Upper lobe of left lung (tissue), 6 donors: Measurements from ENCODE around the gene SLC26A1. TPM values are rescaled to one million over a fixed set of nuclear protein-coding genes. Genes with fewer than 3 reads are reported as not detected.
A peak's percentile ranks its signal among the peaks of the same experiment; 100 is the strongest.

Experiments used
- ATAC-seq, 2 donors: fragments of 200-7000 bp; cut with Tn5 transposase; one replicate each; pipeline ENCODE4 v1.9.1; 2022; ENCODE audit warnings: mild to moderate bottlenecking in 2 of 2, moderate library complexity in 2 of 2; ENCODE audit not compliant: low FRiP score in 2 of 2
- DNase-seq, 2 donors: peaks; one replicate each; pipeline ENCODE4 v3.0.0-alpha.2; 2019 to 2020
- H3K27ac ChIP-seq, 4 donors: fragments of 200-600 bp; sonication (generic); one replicate each; pipeline ENCODE4 v1.5.1; 2016 to 2019
- H3K27me3 ChIP-seq, 4 donors: fragments of 200-600 bp; sonication (generic); one replicate each; pipeline ENCODE4 v1.5.1; 2017 to 2019
- H3K36me3 ChIP-seq, 4 donors: fragments of 200-600 bp; sonication (generic); one replicate each; pipeline ENCODE4 v1.5.1; 2016 to 2019
- H3K4me1 ChIP-seq, 4 donors: fragments of 200-600 bp; sonication (generic); one replicate each; pipeline ENCODE4 v1.5.1; 2018 to 2019
- H3K4me3 ChIP-seq, 4 donors: fragments of 200-600 bp; sonication (generic); one replicate each; pipeline ENCODE4 v1.5.1; 2017 to 2019; ENCODE audit warnings: mild to moderate bottlenecking in 2 of 4, moderate library complexity in 1 of 4
- H3K9me3 ChIP-seq, 4 donors: fragments of 200-600 bp; sonication (generic); one replicate each; pipeline ENCODE4 v1.5.1; 2018 to 2019
- EP300 ChIP-seq, 4 donors: sonication (generic); formaldehyde crosslinking; IDR thresholded peaks; one replicate each; pipeline ENCODE4 v1.5.1; 2017; ENCODE audit warnings: antibody characterized with exemption in 4 of 4, control low read depth in 2 of 4
- POLR2A ChIP-seq, 4 donors: fragments of 450-650 bp; IDR thresholded peaks; one replicate each; pipeline ENCODE4 v1.5.1; 2016 to 2017; ENCODE audit warnings: antibody characterized with exemption in 4 of 4, mild to moderate bottlenecking in 2 of 4
- POLR2AphosphoS5 ChIP-seq, 2 donors: sonication (generic); formaldehyde crosslinking; IDR thresholded peaks; one replicate each; pipeline ENCODE4 v1.5.1; 2017; ENCODE audit warnings: antibody characterized with exemption in 2 of 2
- WGBS, 2 donors: methylation state at CpG; one replicate each; pipeline ENCODE4 v1.1.5; 2017 to 2018; 5-methylcytosine and 5-hydroxymethylcytosine counted together
- total RNA-seq, 6 donors: library from RNA; depleted of rRNA in 4 of 6; stranded (reverse); fragments of >200 nt in 4 of 6; gene quantifications; one replicate each; pipeline versions ENCODE4 v1.1.0 to v1.2.1, GENCODE V29; 2016 to 2021
- TF ChIP-seq, protein P1 (sequence below), 6 experiments: fragments of 450-650 bp in 4 of 6; fragments of 200-600 bp in 2 of 6; sonication (generic) in 2 of 6; IDR thresholded peaks; one replicate each; pipeline ENCODE4 v1.5.1; 2016 to 2019; ENCODE audit warnings: antibody characterized with exemption in 6 of 6
- donor health status: DM: no; HTN: no; CAD: no; lungs with moderate emphysema.
- donor health status: DM: no; HTN: yes; CAD: no; lungs with severe emphysema.

SLC26A1 gene
- total RNA-seq, 6 donors from 2014 or later = 0.39 to 2.1 (median 0.68) TPM

DNA sequence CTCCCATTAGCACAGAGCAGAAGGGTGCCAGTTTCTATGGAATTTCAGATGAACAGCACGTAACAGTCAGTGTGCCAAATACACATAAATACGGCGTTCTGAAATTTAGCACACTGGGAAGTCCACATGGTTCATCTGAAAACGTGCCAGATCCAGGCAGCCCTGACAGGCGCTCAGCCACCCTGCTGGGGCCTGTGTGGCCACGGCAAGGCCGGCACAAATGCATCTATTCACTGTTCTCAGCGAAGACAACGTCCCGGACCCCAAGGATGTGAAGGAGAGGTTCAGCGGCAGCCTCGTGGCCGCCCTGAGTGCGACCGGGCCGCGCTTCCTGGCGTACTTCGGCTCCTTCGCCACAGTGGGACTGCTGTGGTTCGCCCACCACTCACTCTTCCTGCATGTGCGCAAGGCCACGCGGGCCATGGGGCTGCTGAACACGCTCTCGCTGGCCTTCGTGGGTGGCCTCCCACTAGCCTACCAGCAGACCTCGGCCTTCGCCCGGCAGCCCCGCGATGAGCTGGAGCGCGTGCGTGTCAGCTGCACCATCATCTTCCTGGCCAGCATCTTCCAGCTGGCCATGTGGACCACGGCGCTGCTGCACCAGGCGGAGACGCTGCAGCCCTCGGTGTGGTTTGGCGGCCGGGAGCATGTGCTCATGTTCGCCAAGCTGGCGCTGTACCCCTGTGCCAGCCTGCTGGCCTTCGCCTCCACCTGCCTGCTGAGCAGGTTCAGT is 35.5 kb downstream of the SLC26A1 start:
- 95 to 100% methylated on average over 28 to 45 of the region's 45 CpGs for WGBS, 2 donors
- DNase-seq = peak in 1 of 2 donors; percentile 85

GRCh38 chr4:957231-957580 is 36.0 kb downstream of the SLC26A1 start:
- TF ChIP-seq, protein P1, sequence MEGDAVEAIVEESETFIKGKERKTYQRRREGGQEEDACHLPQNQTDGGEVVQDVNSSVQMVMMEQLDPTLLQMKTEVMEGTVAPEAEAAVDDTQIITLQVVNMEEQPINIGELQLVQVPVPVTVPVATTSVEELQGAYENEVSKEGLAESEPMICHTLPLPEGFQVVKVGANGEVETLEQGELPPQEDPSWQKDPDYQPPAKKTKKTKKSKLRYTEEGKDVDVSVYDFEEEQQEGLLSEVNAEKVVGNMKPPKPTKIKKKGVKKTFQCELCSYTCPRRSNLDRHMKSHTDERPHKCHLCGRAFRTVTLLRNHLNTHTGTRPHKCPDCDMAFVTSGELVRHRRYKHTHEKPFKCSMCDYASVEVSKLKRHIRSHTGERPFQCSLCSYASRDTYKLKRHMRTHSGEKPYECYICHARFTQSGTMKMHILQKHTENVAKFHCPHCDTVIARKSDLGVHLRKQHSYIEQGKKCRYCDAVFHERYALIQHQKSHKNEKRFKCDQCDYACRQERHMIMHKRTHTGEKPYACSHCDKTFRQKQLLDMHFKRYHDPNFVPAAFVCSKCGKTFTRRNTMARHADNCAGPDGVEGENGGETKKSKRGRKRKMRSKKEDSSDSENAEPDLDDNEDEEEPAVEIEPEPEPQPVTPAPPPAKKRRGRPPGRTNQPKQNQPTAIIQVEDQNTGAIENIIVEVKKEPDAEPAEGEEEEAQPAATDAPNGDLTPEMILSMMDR (IDR thresholded peaks at IDR 0.05) = no peak
- TF ChIP-seq POLR2AphosphoS5 (IDR thresholded peaks at IDR 0.05) (no peak), EP300 (IDR thresholded peaks at IDR 0.05) (no peak), POLR2A (IDR thresholded peaks at IDR 0.05) (no peak)

More for the DNA sequence above, 35.5 kb downstream of the SLC26A1 start:
- H3K27ac ChIP-seq = no peak overlapping the region
- H3K4me3 ChIP-seq = no peak overlapping the region
- peaks cover 0 to 88% (median 52%) of the 10 kb centered on the region in 4 donors for H3K36me3 ChIP-seq
- no peak for ATAC-seq
- H3K4me1 ChIP-seq = no peaks in the 10 kb centered on the region
- no peaks in the 10 kb centered on the region for H3K27me3 ChIP-seq
- no peaks in the 10 kb centered on the region for H3K9me3 ChIP-seq
- no peak for TF ChIP-seq EP300 (IDR thresholded peaks at IDR 0.05)
- no peak for TF ChIP-seq POLR2AphosphoS5 (IDR thresholded peaks at IDR 0.05)
- no peak for TF ChIP-seq POLR2A (IDR thresholded peaks at IDR 0.05)
- TF ChIP-seq, protein P1 (IDR thresholded peaks at IDR 0.05) = no peak

DNA sequence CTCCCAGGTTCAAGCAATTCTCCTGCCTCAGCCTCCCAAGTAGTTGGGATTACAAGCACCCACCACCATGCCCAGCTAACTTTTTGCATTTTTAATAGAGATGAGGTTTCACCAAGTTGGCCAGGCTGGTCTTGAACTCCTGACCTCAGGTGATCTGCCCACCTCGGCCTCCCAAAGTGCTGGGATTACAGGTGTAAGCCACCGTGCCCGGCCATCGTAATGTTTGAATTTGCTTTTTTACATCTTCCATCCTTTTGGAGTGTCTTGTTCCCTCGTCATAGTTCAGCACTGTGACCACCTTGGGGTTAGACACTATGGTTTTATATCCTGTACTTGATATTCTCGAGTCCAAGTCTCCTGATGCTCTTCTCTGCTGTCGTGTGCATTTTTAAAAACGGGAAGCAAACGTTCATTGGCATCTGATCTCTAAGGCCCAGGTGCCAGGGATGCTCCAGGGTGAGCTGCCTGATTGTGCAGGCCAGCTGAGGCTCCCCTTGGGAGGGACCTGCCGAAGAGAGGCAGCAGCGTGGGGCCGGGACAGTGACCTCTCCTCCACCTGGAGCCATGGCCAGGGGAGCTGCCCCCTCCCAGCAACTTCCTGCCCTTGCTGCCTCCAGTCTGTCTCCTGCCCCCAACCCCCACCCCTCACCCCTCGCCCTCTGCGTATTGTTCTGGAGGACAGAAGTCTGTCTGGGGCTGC is 36.5 kb downstream of the SLC26A1 start:
- no peak overlapping the region for H3K27ac ChIP-seq
- WGBS, 2 donors = 81 to 87% methylated on average over 10 to 14 of the region's 14 CpGs
- H3K9me3 ChIP-seq = no peaks in the 10 kb centered on the region
- ATAC-seq = no peak
- H3K4me1 ChIP-seq = no peaks in the 10 kb centered on the region
- H3K36me3 ChIP-seq = peaks cover 0 to 81% (median 44%) of the 10 kb centered on the region in 4 donors
- TF ChIP-seq, protein P1 (IDR thresholded peaks at IDR 0.05) = no peak
- no peak for TF ChIP-seq POLR2A (IDR thresholded peaks at IDR 0.05)
- TF ChIP-seq EP300 (IDR thresholded peaks at IDR 0.05) = no peak
- no peak for TF ChIP-seq POLR2AphosphoS5 (IDR thresholded peaks at IDR 0.05)
- peak in 1 of 2 donors; percentile 45 for DNase-seq
- H3K27me3 ChIP-seq = no peaks in the 10 kb centered on the region
- no peak overlapping the region for H3K4me3 ChIP-seq

More at GRCh38 chr4:957231-957580, 36.0 kb downstream of the SLC26A1 start:
- WGBS, 2 donors = 84 to 100% methylated on average over 1 to 8 of the region's 8 CpGs
- peak in 1 of 2 donors; percentile 45 for DNase-seq
- H3K36me3 ChIP-seq = peaks cover 0 to 83% (median 47%) of the 10 kb centered on the region in 4 donors
- no peaks in the 10 kb centered on the region for H3K9me3 ChIP-seq
- H3K27me3 ChIP-seq = no peaks in the 10 kb centered on the region
- no peaks in the 10 kb centered on the region for H3K4me1 ChIP-seq
- ATAC-seq = no peak
- no peak overlapping the region for H3K27ac ChIP-seq
- H3K4me3 ChIP-seq = no peak overlapping the region

- no peak for ATAC-seq
- peaks cover 0 to 80% (median 43%) of the 10 kb centered on the region in 4 donors for H3K36me3 ChIP-seq
- 80 to 84% methylated on average over 11 of the region's 12 CpGs for WGBS, 2 donors
These were observed 37.2 kb downstream of the SLC26A1 start for GRCh38 chr4:955931-956381.

More at GRCh38 chr4:955931-956381, 37.2 kb downstream of the SLC26A1 start:
- peak in 1 of 2 donors; percentile 36 for DNase-seq
- TF ChIP-seq EP300 (IDR thresholded peaks at IDR 0.05) = no peak
- TF ChIP-seq, protein P1 (IDR thresholded peaks at IDR 0.05) = no peak
- TF ChIP-seq POLR2AphosphoS5 (IDR thresholded peaks at IDR 0.05) = no peak
- no peak for TF ChIP-seq POLR2A (IDR thresholded peaks at IDR 0.05)
- H3K4me1 ChIP-seq = no peaks in the 10 kb centered on the region
- no peaks in the 10 kb centered on the region for H3K27me3 ChIP-seq
- H3K4me3 ChIP-seq = no peak overlapping the region
- no peaks in the 10 kb centered on the region for H3K9me3 ChIP-seq
- H3K27ac ChIP-seq = no peak overlapping the region
